Adrenal gland (tissue), 5 donors: Measurements from ENCODE around the gene SLC5A5.

Experiments used
- POLR2A ChIP-seq, 2 donors: fragments of 450-650 bp; IDR thresholded peaks; one replicate each; pipeline ENCODE4 v1.6.1; 2017; ENCODE audit warnings: antibody characterized with exemption in 2 of 2, mild to moderate bottlenecking in 2 of 2, moderate library complexity in 1 of 2
- TF ChIP-seq, protein P1 (sequence below), 6 experiments: fragments of 450-650 bp in 4 of 6; fragments of 200-600 bp in 2 of 6; sonication (generic) in 1 of 6; IDR thresholded peaks; 1 replicate in 5 of 6; 2 replicates in 1 of 6; pipeline versions ENCODE4 v1.5.1 to v1.8.0; 2016 to 2021; ENCODE audit warnings: antibody characterized with exemption in 6 of 6, mild to moderate bottlenecking in 2 of 6, moderate library complexity in 1 of 6
- donor health status: DM: no; HTN: no; CAD: no.

DNA sequence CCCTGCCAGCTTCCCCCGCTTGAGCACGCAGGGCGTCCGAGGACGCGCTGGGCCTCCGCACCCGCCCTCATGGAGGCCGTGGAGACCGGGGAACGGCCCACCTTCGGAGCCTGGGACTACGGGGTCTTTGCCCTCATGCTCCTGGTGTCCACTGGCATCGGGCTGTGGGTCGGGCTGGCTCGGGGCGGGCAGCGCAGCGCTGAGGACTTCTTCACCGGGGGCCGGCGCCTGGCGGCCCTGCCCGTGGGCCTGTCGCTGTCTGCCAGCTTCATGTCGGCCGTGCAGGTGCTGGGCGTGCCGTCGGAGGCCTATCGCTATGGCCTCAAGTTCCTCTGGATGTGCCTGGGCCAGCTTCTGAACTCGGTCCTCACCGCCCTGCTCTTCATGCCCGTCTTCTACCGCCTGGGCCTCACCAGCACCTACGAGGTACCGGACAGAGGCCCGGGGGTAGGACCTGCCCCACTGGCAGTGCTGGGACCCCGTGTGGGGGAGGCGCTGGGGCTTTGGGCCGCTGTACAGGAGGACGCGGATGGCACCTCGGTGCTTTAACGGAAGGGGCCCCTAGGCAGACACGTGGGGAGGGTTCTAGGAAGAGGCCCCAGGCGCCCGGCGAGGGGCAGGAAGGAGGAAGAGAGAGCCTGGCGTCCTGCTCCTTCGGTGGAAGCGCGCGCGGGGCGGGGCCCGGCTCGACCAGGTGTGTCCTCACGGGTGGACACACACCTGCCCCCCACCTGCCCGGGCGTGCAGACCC is 681 bp downstream of the SLC5A5 start:
- TF ChIP-seq, protein P1, sequence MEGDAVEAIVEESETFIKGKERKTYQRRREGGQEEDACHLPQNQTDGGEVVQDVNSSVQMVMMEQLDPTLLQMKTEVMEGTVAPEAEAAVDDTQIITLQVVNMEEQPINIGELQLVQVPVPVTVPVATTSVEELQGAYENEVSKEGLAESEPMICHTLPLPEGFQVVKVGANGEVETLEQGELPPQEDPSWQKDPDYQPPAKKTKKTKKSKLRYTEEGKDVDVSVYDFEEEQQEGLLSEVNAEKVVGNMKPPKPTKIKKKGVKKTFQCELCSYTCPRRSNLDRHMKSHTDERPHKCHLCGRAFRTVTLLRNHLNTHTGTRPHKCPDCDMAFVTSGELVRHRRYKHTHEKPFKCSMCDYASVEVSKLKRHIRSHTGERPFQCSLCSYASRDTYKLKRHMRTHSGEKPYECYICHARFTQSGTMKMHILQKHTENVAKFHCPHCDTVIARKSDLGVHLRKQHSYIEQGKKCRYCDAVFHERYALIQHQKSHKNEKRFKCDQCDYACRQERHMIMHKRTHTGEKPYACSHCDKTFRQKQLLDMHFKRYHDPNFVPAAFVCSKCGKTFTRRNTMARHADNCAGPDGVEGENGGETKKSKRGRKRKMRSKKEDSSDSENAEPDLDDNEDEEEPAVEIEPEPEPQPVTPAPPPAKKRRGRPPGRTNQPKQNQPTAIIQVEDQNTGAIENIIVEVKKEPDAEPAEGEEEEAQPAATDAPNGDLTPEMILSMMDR (IDR thresholded peaks at IDR 0.05), result no peak
- TF ChIP-seq POLR2A (IDR thresholded peaks at IDR 0.05), result no peak
